GM21381 (cell line): Measurements from ENCODE around the gene MLLT3.

ENCODE experiments used
- ATAC-seq: cut with Tn5 transposase; IDR thresholded peaks from one replicate; pipeline ENCODE4 v1.9.1; 2021; ENCODE audit warnings: mild to moderate bottlenecking, moderate library complexity; ENCODE audit not compliant: unreplicated experiment

The MLLT3 gene

GRCh38 chr9:20395651-20396050 is 226.6 kb downstream of the MLLT3 start:
- no peak for ATAC-seq

- ATAC-seq = no peak
These were observed 227.3 kb downstream of the MLLT3 start for GRCh38 chr9:20394969-20395368.

DNA sequence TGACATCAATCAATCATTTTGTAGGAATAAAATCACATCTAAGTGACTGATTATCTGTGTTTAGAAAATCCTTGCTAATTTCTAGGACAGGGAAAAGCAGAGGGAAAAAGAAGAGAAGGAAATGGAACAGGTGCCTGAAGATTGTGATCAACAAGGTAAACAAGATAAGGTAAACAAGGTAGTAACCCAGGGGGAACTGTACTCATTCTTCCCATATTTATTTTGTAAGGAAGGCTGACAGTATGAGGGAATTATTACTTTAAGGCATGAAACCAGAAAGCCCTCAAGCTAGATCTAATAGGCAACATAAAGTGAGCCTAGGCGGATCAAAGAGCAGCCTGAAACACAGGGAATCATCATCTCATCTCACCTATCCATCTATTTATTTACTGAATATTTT is 231.1 kb downstream of the MLLT3 start:
- ATAC-seq = no peak

DNA sequence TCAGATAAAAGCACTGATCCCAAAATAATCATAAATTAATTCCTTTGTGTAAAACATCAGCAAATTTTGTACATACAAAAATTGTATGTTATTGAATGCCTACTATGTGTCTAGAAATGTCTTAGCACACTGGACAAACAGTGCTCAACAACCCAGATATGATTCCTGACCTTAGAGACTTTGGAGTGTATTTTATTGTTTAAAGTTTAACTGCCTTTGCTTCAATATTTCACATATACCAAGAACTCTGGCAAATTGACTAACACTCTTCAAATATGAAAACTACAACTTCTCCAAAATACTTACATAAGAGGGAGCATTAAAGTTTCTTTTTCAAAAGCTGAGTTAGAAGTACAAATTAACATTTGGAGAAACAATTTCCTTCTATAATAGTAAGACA is 231.9 kb downstream of the MLLT3 start:
- ATAC-seq = no peak

GRCh38 chr9:20387062-20387461 is 235.2 kb downstream of the MLLT3 start:
- no peak for ATAC-seq

DNA sequence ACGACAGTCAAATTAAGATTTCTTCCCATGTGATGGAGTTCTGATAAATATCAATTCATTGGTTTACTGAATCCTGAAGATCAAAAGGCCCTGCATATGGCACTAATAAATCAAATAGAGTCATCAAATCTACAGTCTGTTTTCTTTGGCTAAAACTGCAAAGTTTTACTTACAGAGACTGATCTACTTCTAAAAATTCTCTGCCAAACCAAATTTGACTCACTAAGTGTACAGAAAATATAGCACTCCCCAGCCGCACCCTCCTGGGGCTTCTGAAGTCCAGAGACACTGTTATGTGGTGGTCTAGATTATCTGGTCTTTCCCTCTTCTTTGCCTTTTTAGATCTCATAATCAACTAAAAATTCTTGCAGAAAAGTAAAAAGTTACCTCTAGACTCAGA is 237.7 kb downstream of the MLLT3 start:
- ATAC-seq = no peak

GRCh38 chr9:20382460-20383071 is 239.7 kb downstream of the MLLT3 start:
- ATAC-seq = peak; percentile 49

DNA sequence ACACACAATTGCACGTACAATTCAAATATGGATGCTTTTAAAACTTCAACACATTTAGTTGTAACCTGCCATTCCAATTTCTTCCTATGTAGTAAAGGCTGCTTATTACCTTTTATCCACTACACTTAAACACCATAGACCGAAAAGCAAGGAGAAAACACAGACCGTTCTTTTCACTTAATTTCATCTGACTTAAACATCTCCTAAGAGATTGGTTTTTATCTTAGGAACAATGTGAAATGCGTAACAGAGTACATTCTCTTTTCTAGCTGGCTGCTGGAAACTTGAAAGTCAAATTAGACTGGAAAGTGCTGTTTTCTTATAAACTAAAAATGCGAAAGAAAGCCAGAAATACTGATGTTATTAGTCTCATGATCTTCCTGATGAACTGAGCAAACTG is 241.8 kb downstream of the MLLT3 start:
- no peak for ATAC-seq

DNA sequence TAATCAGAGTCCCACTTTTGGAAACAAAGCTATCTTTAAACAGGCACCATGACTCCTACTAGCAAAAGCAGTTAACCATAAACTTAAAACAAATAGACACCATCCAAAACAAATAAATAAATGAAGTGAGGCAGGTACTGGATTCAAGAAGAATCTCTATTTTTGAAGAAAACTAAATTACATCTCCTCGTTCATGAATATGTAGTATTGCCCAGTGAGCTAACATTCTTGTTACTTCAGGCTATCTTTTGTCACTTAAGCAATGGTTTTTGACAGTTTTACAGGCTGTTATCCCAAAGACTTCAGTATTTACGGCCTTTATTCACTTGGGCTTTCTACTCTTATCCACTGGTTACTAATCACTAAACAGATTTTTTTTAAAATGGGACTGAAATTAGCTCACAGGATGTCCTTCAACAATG is 242.5 kb downstream of the MLLT3 start:
- ATAC-seq = no peak

DNA sequence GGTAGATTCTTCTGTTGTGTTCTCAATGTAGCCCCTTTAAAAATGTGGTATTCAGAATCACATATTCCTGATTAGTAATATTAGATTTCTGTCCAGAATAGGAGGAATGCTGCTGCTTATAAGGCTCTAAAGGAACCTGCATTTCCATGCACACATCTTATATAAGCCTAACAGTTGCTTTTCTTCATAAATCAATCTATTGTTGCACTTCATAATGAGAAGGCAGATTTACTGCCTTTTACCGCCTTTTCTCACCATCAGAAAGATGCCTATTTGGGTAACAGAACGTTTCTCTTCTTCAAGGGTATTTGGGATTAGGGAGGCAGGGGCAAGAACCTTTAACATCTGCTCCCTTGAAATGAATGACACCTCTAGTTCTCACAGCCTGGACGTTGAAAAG is 243.4 kb downstream of the MLLT3 start:
- no peak for ATAC-seq

DNA sequence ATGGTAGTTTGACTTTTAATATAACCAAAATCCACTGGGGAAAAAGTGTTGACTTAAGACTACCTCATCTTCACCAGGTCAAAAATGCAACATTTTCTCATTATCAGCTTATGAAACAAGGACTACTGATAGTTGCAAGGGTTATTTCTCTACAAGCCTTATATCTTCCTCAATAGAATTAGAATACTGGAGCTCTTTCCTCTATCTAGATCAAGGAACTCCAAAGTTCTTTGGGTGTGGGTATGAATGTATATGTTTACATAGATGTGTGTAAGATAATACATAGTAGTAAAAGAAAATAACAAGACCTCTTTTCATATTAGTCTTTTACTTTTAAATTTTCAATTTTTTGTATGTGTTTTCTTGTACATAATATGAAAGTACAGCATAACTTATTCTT is 244.5 kb downstream of the MLLT3 start:
- no peak for ATAC-seq

GRCh38 chr9:20376731-20377375 is 245.4 kb downstream of the MLLT3 start:
- peak; percentile 42 for ATAC-seq

DNA sequence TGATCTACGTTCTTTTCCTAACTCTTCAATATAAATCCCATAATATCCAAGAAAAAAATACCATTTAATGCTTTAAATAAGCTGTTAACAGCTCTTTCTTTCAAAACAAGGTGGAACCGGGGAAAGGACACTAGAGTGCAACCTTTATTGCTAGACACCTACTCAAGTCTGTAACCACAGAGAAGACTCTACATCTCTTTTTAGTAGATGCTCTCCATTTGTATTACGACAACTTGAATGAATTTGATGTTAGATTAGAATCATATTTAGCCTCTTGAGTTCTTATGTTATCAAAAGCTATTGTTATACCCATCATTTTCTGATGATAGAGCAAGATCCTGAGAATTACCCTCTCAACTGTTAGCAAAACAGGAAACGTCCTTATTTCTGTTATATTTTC is 246.3 kb downstream of the MLLT3 start:
- no peak for ATAC-seq

DNA sequence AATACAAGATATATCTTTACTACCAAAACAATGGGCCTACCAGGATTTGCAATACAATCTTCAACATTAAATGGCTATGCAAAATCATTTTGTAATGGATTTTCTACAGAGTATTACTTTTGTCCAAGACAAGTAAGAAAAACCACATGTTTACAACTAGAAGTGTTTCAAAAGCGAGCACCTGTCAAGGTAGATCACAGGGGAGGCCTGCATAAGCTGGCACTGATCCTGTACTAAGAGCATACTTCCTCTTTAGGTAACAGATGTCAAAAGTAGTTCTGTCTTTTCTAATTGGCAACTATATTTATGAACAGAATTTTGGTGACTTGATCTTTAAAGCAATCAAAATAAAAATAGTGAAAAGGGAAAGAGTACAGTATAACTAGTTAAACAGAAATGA is 249.0 kb downstream of the MLLT3 start:
- no peak for ATAC-seq

DNA sequence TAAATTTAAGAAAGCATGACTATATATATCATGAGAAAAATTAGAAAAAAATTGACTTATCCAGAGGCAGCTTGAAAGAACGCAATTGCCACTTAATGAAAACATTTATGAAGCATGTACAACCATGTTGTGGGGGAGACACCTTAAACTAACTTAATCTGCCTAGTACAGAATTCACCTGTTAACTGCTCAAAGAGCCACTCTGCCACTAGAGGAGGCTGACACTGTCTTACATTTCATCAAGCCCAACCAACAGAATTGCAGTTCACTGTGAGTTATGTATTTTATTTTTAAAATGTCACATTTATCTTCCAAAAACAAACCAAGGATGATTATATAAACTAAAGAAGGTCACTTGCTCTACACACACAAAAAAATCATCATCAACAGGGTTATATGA is 252.9 kb downstream of the MLLT3 start:
- no peak for ATAC-seq

GRCh38 chr9:20367855-20368254 is 254.4 kb downstream of the MLLT3 start:
- no peak for ATAC-seq

DNA sequence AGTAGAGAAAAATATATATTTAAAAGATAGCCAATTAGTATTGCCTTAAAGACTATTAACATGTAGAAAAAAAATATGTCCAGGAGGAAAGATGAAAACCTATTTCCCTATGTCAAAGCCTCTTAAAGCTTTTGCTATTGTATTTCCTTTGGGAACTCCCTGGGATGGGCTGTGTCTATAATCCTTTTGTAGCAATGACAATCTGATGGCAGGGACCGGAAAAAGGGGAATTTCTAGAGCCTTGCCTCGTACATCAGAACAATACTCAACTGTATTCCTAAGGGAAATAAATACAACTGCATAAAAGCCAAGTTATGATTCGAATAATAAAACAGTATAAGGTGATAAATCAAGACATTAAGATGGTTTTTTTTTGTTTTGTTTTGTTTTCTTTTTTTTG is 257.3 kb downstream of the MLLT3 start:
- no peak for ATAC-seq

- ATAC-seq = no peak
These were observed 259.1 kb downstream of the MLLT3 start for GRCh38 chr9:20363233-20363632.

- peak; percentile 64 for ATAC-seq
These were observed 260.4 kb downstream of the MLLT3 start for GRCh38 chr9:20361656-20362570.

DNA sequence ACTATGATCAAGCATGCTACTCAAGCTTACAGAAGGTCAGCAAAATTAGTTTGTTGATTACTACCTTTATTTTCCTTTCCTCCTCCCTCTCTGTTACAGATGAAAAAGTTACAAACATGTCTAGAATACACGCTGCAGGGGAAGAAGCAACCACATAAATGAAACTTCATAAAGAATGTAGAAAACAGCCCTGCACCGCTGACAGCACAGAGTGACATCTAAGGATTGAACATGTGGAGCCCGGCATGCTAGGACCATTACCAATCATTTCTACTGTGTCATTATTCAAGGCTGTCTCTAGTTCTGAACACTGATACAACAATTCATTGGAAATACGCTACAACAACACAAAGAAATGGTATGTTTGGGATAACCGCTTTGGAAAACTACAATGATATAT is 261.1 kb downstream of the MLLT3 start:
- no peak for ATAC-seq

DNA sequence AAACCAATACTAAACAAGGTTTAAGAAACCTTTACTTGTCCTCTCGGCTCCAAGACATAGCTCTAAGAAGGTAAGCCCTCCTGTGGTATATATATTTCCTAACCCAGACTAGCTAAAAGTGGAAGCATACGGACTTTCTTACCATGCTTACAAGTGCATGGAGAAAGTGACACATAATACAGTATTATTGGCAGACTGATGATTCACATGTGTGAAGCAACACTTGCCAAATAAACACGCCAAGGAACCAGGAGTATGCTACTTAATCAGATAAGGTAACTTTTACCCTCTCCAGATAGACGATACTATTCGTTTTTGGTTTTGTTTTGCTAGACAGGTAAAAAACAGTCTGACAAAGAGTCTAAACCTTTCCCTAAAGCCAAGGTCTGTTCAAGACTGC is 264.1 kb downstream of the MLLT3 start:
- ATAC-seq = no peak

DNA sequence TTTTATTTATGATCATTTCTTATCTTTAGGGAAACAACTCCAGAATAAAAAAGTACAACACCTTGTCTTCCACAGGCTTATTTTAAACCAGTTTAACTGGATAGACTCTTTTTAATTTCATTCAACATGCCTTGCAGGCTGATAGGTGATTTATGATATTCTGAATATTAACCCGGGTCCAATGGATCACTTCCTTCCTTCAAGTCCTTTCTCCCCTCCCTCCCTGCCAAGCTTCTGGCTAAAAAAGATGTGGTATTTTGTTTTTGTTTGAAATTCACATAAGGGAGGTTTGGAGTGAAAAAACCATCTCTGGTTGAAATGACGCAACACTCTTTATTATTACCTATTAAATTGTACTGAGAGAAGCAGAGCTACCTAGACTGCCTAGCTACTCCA is 265.3 kb downstream of the MLLT3 start:
- no peak for ATAC-seq
